Measurements from ENCODE around the gene NXPH1. TPM values are rescaled to one million over a fixed set of nuclear protein-coding genes. Genes with fewer than 3 reads are reported as not detected.

The NXPH1 gene
- polyA plus RNA-seq, 1 of the 3 experiments (the other 2 are of a cell fraction), result not detected

- no peak for TF ChIP-seq ZBTB33 (IDR thresholded peaks at IDR 0.05; ENCODE audit: borderline replicate concordance, low read depth)
Measured at GRCh38 chr7:8462309-8462708, 28.9 kb downstream of the NXPH1 start (continued).

DNA sequence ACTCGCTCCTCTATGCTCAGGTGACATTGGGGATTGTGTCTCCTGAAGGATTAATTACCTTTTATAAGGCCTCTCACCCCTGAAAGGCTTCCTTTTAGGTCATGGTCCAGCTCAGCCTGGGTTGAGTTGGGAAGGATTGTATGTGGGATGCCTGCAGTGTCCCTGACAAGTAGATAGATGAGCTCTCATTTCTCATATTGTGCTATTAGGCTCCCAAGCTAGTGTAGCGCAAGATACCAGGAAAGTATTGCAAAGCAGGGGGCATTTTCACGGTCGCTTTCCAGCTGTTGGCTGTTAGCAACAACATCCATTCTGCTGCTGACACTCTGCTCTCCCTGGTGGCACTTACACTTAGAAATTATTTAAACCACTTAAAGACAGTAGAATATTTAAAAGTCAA lies 31.9 kb downstream of the NXPH1 start:
- Histone ChIP-seq H3K27ac (ENCODE audit: low read depth in 2 of 2, low read length in 1 of 2) (no peak overlapping the region), H3K4me1 (ENCODE audit: control insufficient read depth in 1 of 2, insufficient read depth in 2 of 2, low read depth in 1 of 2, low read length in 1 of 2) (no peaks in the 10 kb centered on the region), H3K9me2 (0 out of 2 replicates have a peak, but pooled peaks cover 6% of the 10 kb centered on the region), H3K9ac (no peak overlapping the region), H3K36me3 (replicated peaks in 1 of 2; ENCODE audit: control insufficient read depth in 1 of 2, insufficient read depth in 2 of 2, low read length in 1 of 2) (no peaks in the 10 kb centered on the region), H3K79me2 (ENCODE audit: insufficient read depth) (no peaks in the 10 kb centered on the region), H4K20me1 (ENCODE audit: insufficient read depth) (no peaks in the 10 kb centered on the region), H3F3A (replicated peaks; ENCODE audit: insufficient read depth) (no peaks in the 10 kb centered on the region), H3K4me2 (no peak overlapping the region), H3K27me3 (ENCODE audit: insufficient read depth) (no peaks in the 10 kb centered on the region), H2AFZ (ENCODE audit: low read depth) (no peak overlapping the region), H3K9me3 (peaks cover 7% of the 10 kb centered on the region; the same call in 1 of the 2 replicates), H3K4me3 (ENCODE audit: low read depth in 2 of 2, low read length in 1 of 2) (no peak overlapping the region)
- no peak for DNase-seq
- no peak for TF ChIP-seq RAD21 (IDR thresholded peaks at IDR 0.05; ENCODE audit: low read length)
- no peak for TF ChIP-seq CHD2 (IDR thresholded peaks at IDR 0.05; ENCODE audit: low read length, partially characterized antibody)
- no peak for TF ChIP-seq GABPA (IDR thresholded peaks at IDR 0.05; ENCODE audit: low read depth)
- no peak for TF ChIP-seq MAX (IDR thresholded peaks at IDR 0.05; ENCODE audit: low read depth)
- TF ChIP-seq EP300 (IDR thresholded peaks at IDR 0.05; ENCODE audit: borderline replicate concordance in 1 of 2, low read depth in 1 of 2, low read length in 1 of 2), result no peak
- no peak for TF ChIP-seq ZBTB33 (IDR thresholded peaks at IDR 0.05; ENCODE audit: borderline replicate concordance, low read depth)
- TF ChIP-seq FOSL2 (IDR thresholded peaks at IDR 0.05; ENCODE audit: borderline replicate concordance, low read depth), result no peak
- ChIA-PET POLR2A (no interaction called here), CTCF (interaction anchor here (1.0 to 1.1 kb wide), 2 partner anchors 13 to 21 kb away, joined by 3 read pairs; no protein-coding TSS in a partner anchor)
- WGBS (ENCODE audit: low lambda C conversion rate), result 43% methylated on average over 4 of the region's 4 CpGs

DNA sequence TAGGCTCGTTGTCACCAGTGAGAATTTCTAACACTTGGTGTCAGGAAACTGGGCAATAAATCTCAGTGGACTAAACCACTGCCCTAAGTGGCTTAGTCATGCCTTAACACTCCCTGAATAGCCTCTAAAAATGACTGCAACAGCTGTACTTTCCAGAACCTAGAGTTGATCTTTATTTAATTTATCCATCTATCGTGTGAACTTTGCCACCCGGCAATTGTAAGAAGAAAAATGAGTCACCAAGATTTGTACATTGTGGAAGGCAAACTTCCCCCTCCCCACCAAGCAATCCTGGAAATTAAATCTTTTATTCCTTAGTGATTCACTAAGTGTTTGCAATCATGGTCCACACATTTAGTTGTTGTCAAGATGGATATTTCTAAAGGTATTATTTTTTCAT lies 47.1 kb downstream of the NXPH1 start:
- Histone ChIP-seq H3K27ac (ENCODE audit: low read depth in 2 of 2, low read length in 1 of 2) (no peak overlapping the region), H3K4me2 (no peak overlapping the region), H3K4me1 (ENCODE audit: control insufficient read depth in 1 of 2, insufficient read depth in 2 of 2, low read depth in 1 of 2, low read length in 1 of 2) (no peaks in the 10 kb centered on the region), H2AFZ (ENCODE audit: low read depth) (no peak overlapping the region), H3K79me2 (ENCODE audit: insufficient read depth) (no peaks in the 10 kb centered on the region), H4K20me1 (ENCODE audit: insufficient read depth) (no peaks in the 10 kb centered on the region), H3K9me2 (no peaks in the 10 kb centered on the region), H3K9ac (no peak overlapping the region), H3K4me3 (ENCODE audit: low read depth in 2 of 2, low read length in 1 of 2) (no peak overlapping the region), H3K9me3 (peaks cover 13% of the 10 kb centered on the region; the same call in 1 of the 2 replicates), H3K36me3 (replicated peaks in 1 of 2; ENCODE audit: control insufficient read depth in 1 of 2, insufficient read depth in 2 of 2, low read length in 1 of 2) (no peaks in the 10 kb centered on the region), H3K27me3 (ENCODE audit: insufficient read depth) (no peaks in the 10 kb centered on the region), H3F3A (replicated peaks; ENCODE audit: insufficient read depth) (no peaks in the 10 kb centered on the region)
- ChIA-PET CTCF (no interaction called here), POLR2A (no interaction called here)
- WGBS (ENCODE audit: low lambda C conversion rate), result 26% methylated on average over 3 of the region's 3 CpGs
- DNase-seq, result no peak
- TF ChIP-seq POLR2AphosphoS5 (IDR thresholded peaks at IDR 0.05; ENCODE audit: low read depth, low read length), result no peak
- TF ChIP-seq YY1 (IDR thresholded peaks at IDR 0.05; ENCODE audit: low read depth), result no peak
- TF ChIP-seq SMC3 (IDR thresholded peaks at IDR 0.05; ENCODE audit: low read depth, low read length), result no peak
- TF ChIP-seq CHD2 (IDR thresholded peaks at IDR 0.05; ENCODE audit: low read length, partially characterized antibody), result no peak
- TF ChIP-seq EP300 (IDR thresholded peaks at IDR 0.05; ENCODE audit: borderline replicate concordance in 1 of 2, low read depth in 1 of 2, low read length in 1 of 2), result no peak
- no peak for TF ChIP-seq NFIC (IDR thresholded peaks at IDR 0.05; ENCODE audit: borderline replicate concordance)
- TF ChIP-seq RAD21 (IDR thresholded peaks at IDR 0.05; ENCODE audit: low read length), result no peak
- TF ChIP-seq, protein P1, sequence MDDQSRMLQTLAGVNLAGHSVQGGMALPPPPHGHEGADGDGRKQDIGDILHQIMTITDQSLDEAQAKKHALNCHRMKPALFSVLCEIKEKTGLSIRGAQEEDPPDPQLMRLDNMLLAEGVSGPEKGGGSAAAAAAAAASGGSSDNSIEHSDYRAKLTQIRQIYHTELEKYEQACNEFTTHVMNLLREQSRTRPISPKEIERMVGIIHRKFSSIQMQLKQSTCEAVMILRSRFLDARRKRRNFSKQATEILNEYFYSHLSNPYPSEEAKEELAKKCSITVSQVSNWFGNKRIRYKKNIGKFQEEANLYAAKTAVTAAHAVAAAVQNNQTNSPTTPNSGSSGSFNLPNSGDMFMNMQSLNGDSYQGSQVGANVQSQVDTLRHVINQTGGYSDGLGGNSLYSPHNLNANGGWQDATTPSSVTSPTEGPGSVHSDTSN (IDR thresholded peaks at IDR 0.05), result no peak
- no peak for TF ChIP-seq ZBTB33 (IDR thresholded peaks at IDR 0.05; ENCODE audit: borderline replicate concordance, low read depth)
- TF ChIP-seq USF1 (IDR thresholded peaks at IDR 0.05; ENCODE audit: borderline replicate concordance, low read depth), result no peak
- TF ChIP-seq FOXM1 (IDR thresholded peaks at IDR 0.05; ENCODE audit: low read depth), result no peak
- TF ChIP-seq FOSL2 (IDR thresholded peaks at IDR 0.05; ENCODE audit: borderline replicate concordance, low read depth), result no peak
- no peak for TF ChIP-seq USF2 (IDR thresholded peaks at IDR 0.05; ENCODE audit: borderline replicate concordance, low read depth, low read length)

All from SK-N-SH (cell line).